A549 treated with Mapracorat at 1 μM for 4 hours (cell line): ENCODE results near the gene HIBCH. TPM values are rescaled to one million over a fixed set of nuclear protein-coding genes. Genes with fewer than 3 reads are reported as not detected.

Source experiments
- total RNA-seq: library from RNA; stranded (reverse); fragments of 200-300 nt; extraction: Qiagen RNA extraction; gene quantifications from 5 replicates; pipeline ENCODE4 v1.2.3, GENCODE V29; 2022

The HIBCH gene, protein sequence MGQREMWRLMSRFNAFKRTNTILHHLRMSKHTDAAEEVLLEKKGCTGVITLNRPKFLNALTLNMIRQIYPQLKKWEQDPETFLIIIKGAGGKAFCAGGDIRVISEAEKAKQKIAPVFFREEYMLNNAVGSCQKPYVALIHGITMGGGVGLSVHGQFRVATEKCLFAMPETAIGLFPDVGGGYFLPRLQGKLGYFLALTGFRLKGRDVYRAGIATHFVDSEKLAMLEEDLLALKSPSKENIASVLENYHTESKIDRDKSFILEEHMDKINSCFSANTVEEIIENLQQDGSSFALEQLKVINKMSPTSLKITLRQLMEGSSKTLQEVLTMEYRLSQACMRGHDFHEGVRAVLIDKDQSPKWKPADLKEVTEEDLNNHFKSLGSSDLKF
- total RNA-seq, result 13.4 to 16.9 TPM (median 14.4 TPM) in 5 replicates

DNA sequence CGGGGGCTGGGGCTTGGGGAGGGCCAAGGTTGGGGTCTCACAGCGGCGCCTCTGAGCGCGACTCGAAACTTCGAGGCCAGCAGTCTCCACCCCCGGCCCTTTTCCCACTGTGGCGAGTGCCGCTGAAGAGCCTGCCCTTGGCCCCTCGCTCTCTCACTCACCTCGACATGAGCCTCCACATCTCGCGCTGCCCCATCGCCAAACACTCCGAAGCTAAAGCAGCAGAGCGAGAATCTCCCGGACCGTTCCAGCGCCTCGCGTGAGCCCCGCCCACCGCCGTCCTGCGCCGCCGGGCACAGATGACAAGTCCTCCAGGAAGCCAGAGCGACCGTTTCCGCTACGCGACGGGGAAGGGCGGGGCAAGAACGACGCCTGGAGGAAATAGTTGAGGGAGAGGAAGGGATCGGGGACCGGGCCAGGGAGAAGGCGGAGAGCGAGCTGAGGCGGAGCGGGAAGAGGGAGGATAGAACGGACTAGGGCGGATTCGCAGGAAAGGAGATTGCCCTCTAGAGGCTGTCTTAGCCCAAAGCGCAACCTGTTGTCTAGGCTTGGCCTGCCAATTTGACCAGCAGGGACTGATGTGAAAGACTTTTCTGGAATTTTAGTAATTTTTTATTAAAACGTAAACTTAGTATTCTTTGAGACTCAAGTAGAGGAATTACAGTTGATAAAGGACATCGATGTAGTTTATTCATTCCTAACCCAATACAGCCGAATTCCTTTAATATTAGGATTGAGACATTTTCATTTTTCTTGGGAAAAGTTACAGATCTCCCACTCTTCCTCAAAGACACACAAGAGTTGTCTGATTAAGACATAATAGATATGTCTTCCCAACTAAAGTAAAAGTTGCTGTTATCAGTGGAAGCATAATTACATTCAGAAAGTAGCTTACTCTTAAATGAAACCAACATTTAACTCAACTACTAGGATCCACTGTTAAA lies at the start of gene HIBCH:
Gene HIBCH, minus strand, starts transcription at position 272 of the 944 bp plus-strand sequence. Its CDS starts 76 bp downstream, at position 196.

DNA sequence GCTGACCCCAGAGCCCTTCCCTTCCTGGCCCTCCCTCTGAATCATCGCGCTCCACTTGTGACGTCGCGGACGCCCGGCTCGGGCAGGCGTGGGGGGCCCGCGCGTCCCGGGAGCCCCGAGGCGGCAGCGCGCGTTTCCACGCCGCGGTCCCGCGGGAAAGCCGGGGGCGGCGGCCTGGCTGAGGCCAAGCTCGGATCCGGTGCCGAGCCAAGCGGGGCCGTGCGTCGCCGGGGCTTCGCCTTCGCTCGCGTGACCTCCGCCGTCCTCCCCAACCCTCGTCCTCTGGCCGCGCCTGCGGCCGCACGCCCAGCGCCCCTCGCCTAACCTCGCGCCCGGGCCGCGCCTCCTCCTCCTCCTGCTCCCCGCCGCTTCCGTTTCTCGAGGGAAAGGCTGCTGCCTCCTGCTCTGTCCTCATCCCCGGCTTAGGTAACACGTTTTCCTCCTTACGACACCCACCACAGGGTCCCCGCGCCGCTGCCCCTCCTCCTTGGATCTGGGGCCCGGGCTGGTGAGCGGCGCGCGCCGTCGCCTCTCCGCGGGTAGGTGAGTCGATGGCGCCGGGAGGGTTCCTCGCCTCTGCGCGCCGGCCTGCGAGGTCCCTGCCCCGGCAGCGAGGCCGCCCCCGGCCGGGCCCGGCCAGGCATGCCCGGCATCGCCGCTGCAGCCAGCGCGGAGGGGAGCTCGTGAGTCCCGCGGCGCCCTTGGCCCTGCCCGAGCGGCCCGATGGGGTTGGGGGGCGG lies 24.1 kb upstream of the HIBCH start, which contains the start of gene INPP1:
Gene INPP1, plus strand, starts transcription at position 54 of the 740 bp plus-strand sequence. CDS start 16,514 bp downstream, outside the sequence.

Other genes starting within 250 kb of the HIBCH start
- gene INPP1, start 23.8 kb upstream of the HIBCH start, total RNA-seq, result 27.8 to 31.7 TPM (median 29.4 TPM) in 5 replicates
- 23.6 to 34.4 TPM (median 29.3 TPM) in 5 replicates for gene MFSD6, start 88.5 kb upstream of the HIBCH start, total RNA-seq
- gene NEMP2, start 214.9 kb upstream of the HIBCH start, total RNA-seq, result 7.1 to 9.7 TPM (median 7.8 TPM) in 5 replicates